ENCODE measurements around the gene TOB1.
A peak's percentile ranks its signal among the peaks of the same experiment; 100 is the strongest.

TOB1 gene

GRCh38 chr17:50847566-50847965, 18.6 kb downstream of the TOB1 start:
- no peak for TF ChIP-seq CTCF (IDR thresholded peaks at IDR 0.05; ENCODE audit: low read depth, low read length, missing control alignments)

GRCh38 chr17:50845240-50846147, 20.7 kb downstream of the TOB1 start:
- no peak overlapping the region for H3K4me3 ChIP-seq (replicated peaks; ENCODE audit: low read depth, low read length)
- DNase-seq (ENCODE audit: extremely low read depth, low read depth), result no peak
- TF ChIP-seq CTCF (IDR thresholded peaks at IDR 0.05; ENCODE audit: low read depth, low read length, missing control alignments), result no peak

More at GRCh38 chr17:50847566-50847965, 18.6 kb downstream of the TOB1 start:
- no peak overlapping the region for H3K4me3 ChIP-seq (replicated peaks; ENCODE audit: low read depth, low read length)
- DNase-seq (ENCODE audit: extremely low read depth, low read depth), result no peak

GRCh38 chr17:50844117-50844700, 21.9 kb downstream of the TOB1 start:
- no peak for DNase-seq (ENCODE audit: extremely low read depth, low read depth)
- no peak for TF ChIP-seq CTCF (IDR thresholded peaks at IDR 0.05; ENCODE audit: low read depth, low read length, missing control alignments)
- H3K4me3 ChIP-seq (replicated peaks; ENCODE audit: low read depth, low read length), result no peak overlapping the region

- no peak overlapping the region for H3K4me3 ChIP-seq (replicated peaks; ENCODE audit: low read depth, low read length)
- no peak for DNase-seq (ENCODE audit: extremely low read depth, low read depth)
These were observed 22.8 kb downstream of the TOB1 start for GRCh38 chr17:50843150-50843905.

GRCh38 chr17:50842506-50843149, 23.5 kb downstream of the TOB1 start:
- no peak for TF ChIP-seq CTCF (IDR thresholded peaks at IDR 0.05; ENCODE audit: low read depth, low read length, missing control alignments)
- no peak for DNase-seq (ENCODE audit: extremely low read depth, low read depth)
- H3K4me3 ChIP-seq (replicated peaks; ENCODE audit: low read depth, low read length), result no peak overlapping the region

More at GRCh38 chr17:50843150-50843905, 22.8 kb downstream of the TOB1 start:
- TF ChIP-seq CTCF (IDR thresholded peaks at IDR 0.05; ENCODE audit: low read depth, low read length, missing control alignments), result no peak

- no peak overlapping the region for H3K4me3 ChIP-seq (replicated peaks; ENCODE audit: low read depth, low read length)
- peak; percentile 90 for TF ChIP-seq CTCF (IDR thresholded peaks at IDR 0.05; ENCODE audit: low read depth, low read length, missing control alignments)
- peak; percentile 42 for DNase-seq (ENCODE audit: extremely low read depth, low read depth)
These were observed 24.2 kb downstream of the TOB1 start for GRCh38 chr17:50841949-50842354.
